ENCODE measurements around the gene C4orf51. TPM values are rescaled to one million over a fixed set of nuclear protein-coding genes. Genes with fewer than 3 reads are reported as not detected.

The C4orf51 gene
- polyA plus RNA-seq, 1 experiment, result not detected

DNA sequence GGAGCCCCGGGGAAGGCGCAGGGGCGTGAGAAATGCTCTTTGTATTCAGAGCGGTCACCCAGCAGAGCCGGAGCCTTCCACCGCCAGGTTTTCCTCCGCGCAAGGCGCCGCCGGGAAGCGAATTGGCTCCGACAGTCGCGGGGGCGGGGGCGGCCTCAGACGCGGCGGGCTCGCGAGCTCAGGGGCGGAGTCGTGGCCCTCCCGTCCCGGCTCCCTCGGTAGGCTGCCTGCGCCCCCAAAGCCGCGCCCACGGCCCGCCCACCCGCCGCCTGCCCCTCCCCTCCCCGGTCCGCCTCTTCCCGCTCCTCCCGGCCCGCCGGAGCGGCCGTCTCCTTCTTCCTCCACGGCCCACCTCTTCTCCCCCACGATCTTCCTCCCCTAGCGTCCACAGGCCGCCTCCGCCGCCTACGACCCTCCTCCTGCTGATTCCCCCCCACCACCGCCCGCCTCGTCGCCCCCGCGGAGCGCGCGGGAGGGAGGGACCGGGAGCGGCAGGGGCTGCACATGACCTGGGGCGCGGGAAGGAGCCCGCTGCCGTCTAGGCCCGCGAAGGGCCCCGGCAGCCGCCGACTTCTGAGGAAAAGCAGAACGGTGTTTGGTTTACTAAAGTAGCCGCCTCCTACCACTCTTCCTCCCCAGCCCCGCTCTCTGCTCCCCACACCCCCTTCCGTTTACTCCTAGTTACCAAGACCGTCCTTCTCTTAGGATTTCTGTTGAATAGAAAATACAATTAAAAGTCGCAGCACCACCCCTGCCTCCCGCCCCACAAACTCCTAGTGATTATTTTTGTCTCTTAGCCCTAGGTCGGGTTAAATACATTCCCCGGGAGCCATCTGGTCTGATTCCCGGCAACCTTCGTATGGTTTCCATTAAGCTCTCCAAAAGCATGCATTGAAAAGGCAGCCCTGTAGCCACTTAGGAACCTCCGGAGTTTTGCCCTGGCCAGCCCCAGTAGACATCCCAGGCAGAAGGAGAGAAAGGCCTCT, 53.2 kb downstream of the C4orf51 start:
- peak overlapping the region; percentile 100 for H3K27ac ChIP-seq (ENCODE audit: low read depth, low read length)
- H3K9me3 ChIP-seq (ENCODE audit: control insufficient read depth, insufficient read depth, low read length), result no peaks in the 10 kb centered on the region
- DNase-seq (ENCODE audit: low read depth, low spot score), result peak; percentile 66
- TF ChIP-seq, protein P1, sequence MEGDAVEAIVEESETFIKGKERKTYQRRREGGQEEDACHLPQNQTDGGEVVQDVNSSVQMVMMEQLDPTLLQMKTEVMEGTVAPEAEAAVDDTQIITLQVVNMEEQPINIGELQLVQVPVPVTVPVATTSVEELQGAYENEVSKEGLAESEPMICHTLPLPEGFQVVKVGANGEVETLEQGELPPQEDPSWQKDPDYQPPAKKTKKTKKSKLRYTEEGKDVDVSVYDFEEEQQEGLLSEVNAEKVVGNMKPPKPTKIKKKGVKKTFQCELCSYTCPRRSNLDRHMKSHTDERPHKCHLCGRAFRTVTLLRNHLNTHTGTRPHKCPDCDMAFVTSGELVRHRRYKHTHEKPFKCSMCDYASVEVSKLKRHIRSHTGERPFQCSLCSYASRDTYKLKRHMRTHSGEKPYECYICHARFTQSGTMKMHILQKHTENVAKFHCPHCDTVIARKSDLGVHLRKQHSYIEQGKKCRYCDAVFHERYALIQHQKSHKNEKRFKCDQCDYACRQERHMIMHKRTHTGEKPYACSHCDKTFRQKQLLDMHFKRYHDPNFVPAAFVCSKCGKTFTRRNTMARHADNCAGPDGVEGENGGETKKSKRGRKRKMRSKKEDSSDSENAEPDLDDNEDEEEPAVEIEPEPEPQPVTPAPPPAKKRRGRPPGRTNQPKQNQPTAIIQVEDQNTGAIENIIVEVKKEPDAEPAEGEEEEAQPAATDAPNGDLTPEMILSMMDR (IDR thresholded peaks at IDR 0.05; ENCODE audit: low read depth, low read length), result no peak
- peak overlapping the region; percentile 62 for H3K4me3 ChIP-seq (ENCODE audit: low read depth, low read length)
- ChIA-PET CTCF (interaction anchor here (0.9 to 1.1 kb wide), 2 partner anchors 21 to 113 kb away, joined by 3 read pairs; no protein-coding TSS in a partner anchor), POLR2A (interaction anchor here (0.6 to 1.5 kb wide), 7 partner anchors 17 to 319 kb away, joined by 3 to 4 read pairs (median 3); partner anchors contain the start of genes C4orf51 and MMAA)
- H3K27me3 ChIP-seq (ENCODE audit: control insufficient read depth, insufficient read depth, low read length), result no peaks in the 10 kb centered on the region

DNA sequence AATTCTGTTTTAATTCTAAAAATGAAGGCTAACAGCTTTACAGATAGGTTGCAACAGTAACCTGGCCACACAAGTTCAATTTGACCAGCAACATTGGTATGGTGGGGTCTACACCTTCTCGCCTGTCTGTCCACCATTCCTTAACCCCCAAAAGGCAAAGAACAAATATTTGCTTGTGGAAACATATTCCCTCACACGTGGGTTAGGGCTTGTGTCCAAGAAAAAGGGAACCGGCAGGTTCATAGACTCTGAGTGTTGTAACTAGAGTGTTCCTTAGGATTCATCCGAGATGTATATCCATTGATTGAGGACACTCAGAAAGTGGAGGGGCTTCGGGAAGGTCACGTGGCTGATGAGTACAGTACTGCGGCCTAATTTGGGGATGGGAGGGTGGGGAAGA, 54.1 kb downstream of the C4orf51 start:
- Histone ChIP-seq H3K27me3 (ENCODE audit: control insufficient read depth, insufficient read depth, low read length) (no peaks in the 10 kb centered on the region), H3K9me3 (ENCODE audit: control insufficient read depth, insufficient read depth, low read length) (no peaks in the 10 kb centered on the region), H3K4me3 (ENCODE audit: low read depth, low read length) (peak overlapping the region; percentile 62), H3K27ac (ENCODE audit: low read depth, low read length) (peak overlapping the region; percentile 100)
- POLR2A ChIA-PET, result interaction anchor here (0.7 to 1.5 kb wide), 6 partner anchors 24 to 154 kb away, joined by 3 to 7 read pairs (median 4); partner anchors contain the start of gene MMAA
- DNase-seq (ENCODE audit: low read depth, low spot score), result no peak
- CTCF ChIA-PET, result interaction anchor here (1.1 kb wide), 1 partner anchor 114 kb away, joined by 3 read pairs; no protein-coding TSS in a partner anchor
- TF ChIP-seq, protein P1 (IDR thresholded peaks at IDR 0.05; ENCODE audit: low read depth, low read length), result no peak

DNA sequence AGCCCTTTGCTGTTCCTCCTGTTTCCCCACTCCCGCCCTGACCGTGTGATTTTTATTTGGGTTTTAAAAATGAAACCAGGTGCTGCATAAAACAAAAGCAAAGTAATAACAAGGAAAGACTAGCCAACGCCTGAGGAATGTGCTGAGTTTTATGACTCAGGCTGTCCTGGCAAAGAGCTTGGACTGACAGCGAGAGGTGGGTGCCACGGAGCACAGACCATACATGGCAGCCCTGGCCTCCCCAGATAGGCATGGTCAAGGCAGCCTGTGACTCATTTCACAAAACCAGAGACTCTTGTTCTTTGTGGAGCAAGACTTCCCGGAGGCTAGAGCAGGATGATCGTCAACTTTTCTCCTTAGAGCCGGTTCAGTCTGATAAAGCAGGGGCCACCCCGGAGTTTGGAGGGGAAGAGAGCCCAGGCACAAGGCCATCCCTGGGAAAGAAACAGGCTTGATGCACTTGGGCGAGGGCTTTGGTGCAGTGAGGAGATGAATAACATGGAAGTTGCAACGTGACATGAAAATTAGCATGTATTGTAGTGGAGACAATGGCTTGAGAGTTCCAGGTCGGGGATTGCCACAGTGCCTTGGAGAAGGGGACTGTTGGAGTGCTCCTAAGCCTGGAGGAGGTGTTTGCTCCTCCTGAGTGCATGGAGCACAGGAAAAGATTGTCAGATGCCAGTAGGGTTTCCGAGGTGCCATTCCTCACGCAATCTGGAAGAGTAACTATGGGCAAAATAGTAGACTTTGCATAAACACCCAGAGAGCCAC, 54.8 kb downstream of the C4orf51 start:
- H3K27me3 ChIP-seq (ENCODE audit: control insufficient read depth, insufficient read depth, low read length), result no peaks in the 10 kb centered on the region
- DNase-seq (ENCODE audit: low read depth, low spot score), result peak; percentile 92
- peak overlapping the region; percentile 35 for H3K4me3 ChIP-seq (ENCODE audit: low read depth, low read length)
- H3K27ac ChIP-seq (ENCODE audit: low read depth, low read length), result peak overlapping the region; percentile 100
- TF ChIP-seq, protein P1 (IDR thresholded peaks at IDR 0.05; ENCODE audit: low read depth, low read length), result no peak
- no peaks in the 10 kb centered on the region for H3K9me3 ChIP-seq (ENCODE audit: control insufficient read depth, insufficient read depth, low read length)
- CTCF ChIA-PET, result interaction anchor here (0.6 to 1.1 kb wide), 2 partner anchors 115 to 116 kb away, joined by 3 read pairs; no protein-coding TSS in a partner anchor
- POLR2A ChIA-PET, result interaction anchor here (0.8 to 1.5 kb wide), 5 partner anchors 25 to 153 kb away, joined by 3 to 7 read pairs (median 4); partner anchors contain the start of gene MMAA

DNA sequence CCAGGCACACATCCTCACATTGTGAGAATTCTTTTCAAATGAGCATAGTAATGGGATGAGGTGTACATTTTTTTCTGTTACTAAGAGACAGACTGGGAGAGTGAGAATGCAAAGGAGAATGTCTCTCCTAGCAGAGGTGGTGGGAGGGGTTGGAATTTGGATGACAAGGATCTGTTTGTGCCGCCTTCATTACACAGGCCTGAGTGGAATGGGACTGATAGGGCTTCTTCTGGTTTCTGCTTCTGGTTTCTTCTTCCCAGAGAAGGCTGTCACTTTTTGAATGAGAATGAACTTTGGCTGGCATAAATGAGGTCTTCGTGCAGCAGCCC, 55.4 kb downstream of the C4orf51 start:
- CTCF ChIA-PET, result interaction anchor here (0.9 kb wide), 1 partner anchor 343 kb away, joined by 3 read pairs; no protein-coding TSS in a partner anchor
- H3K9me3 ChIP-seq (ENCODE audit: control insufficient read depth, insufficient read depth, low read length), result no peaks in the 10 kb centered on the region
- POLR2A ChIA-PET, result no interaction called here
- no peaks in the 10 kb centered on the region for H3K27me3 ChIP-seq (ENCODE audit: control insufficient read depth, insufficient read depth, low read length)
- TF ChIP-seq, protein P1 (IDR thresholded peaks at IDR 0.05; ENCODE audit: low read depth, low read length), result no peak
- peak overlapping the region; percentile 100 for H3K27ac ChIP-seq (ENCODE audit: low read depth, low read length)
- DNase-seq (ENCODE audit: low read depth, low spot score), result peak; percentile 86
- no peak overlapping the region for H3K4me3 ChIP-seq (ENCODE audit: low read depth, low read length)

All from AG04450 (cell line).